GM23338 (cell line): ENCODE results near the gene ZBTB7C. TPM values are rescaled to one million over a fixed set of nuclear protein-coding genes. Genes with fewer than 3 reads are reported as not detected.

ENCODE experiments used
- ATAC-seq: fragments of 200-7000 bp; cut with Tn5 transposase; 3 replicates; pipeline ENCODE4 v1.9.1; 2020
- DNase-seq: peaks from one replicate; pipeline ENCODE4 v3.0.0-alpha.2; 2015; ENCODE audit warnings: low spot score
- H2AFZ ChIP-seq: fragments of 200-600 bp; sonication (generic); 2 replicates; pipeline ENCODE4 v1.8.0; 2016; ENCODE audit warnings: antibody characterized with exemption, mild to moderate bottlenecking, moderate library complexity
- H3F3A ChIP-seq: fragments of 200-600 bp; sonication (generic); replicated peaks from 2 replicates; pipeline ENCODE4 v1.8.0; 2017; ENCODE audit warnings: antibody characterized with exemption, mixed run types, low read depth
- H3K27ac ChIP-seq: fragments of 200-600 bp; sonication (generic); 2 replicates; pipeline ENCODE4 v1.6.1; 2016; ENCODE audit warnings: low read depth
- H3K27me3 ChIP-seq: fragments of 200-600 bp; sonication (generic); 2 replicates; pipeline ENCODE4 v1.8.0; 2016; ENCODE audit warnings: mild to moderate bottlenecking, mixed run types, moderate library complexity; ENCODE audit not compliant: insufficient read depth
- H3K36me3 ChIP-seq: fragments of 200-600 bp; sonication (generic); 2 replicates; pipeline ENCODE4 v1.8.0; 2016; ENCODE audit warnings: mild to moderate bottlenecking; ENCODE audit not compliant: insufficient read depth
- H3K4me1 ChIP-seq: fragments of 200-600 bp; sonication (generic); 2 replicates; pipeline ENCODE4 v1.8.0; 2016; ENCODE audit warnings: mild to moderate bottlenecking, moderate library complexity; ENCODE audit not compliant: insufficient read depth
- H3K4me2 ChIP-seq: fragments of 200-600 bp; sonication (generic); 2 replicates; pipeline ENCODE4 v1.7.1; 2017; ENCODE audit warnings: mixed run types
- H3K4me3 ChIP-seq: fragments of 200-600 bp; sonication (generic); 2 replicates; pipeline ENCODE4 v1.6.1; 2016; ENCODE audit warnings: mixed run types
- H3K79me2 ChIP-seq: fragments of 200-600 bp; sonication (generic); replicated peaks from 2 replicates; pipeline ENCODE4 v1.8.0; 2017; ENCODE audit warnings: mild to moderate bottlenecking; ENCODE audit not compliant: insufficient read depth
- H3K9me2 ChIP-seq: fragments of 200-600 bp; sonication (generic); 2 replicates; pipeline ENCODE4 v1.8.0; 2017; ENCODE audit not compliant: insufficient read depth
- H4K20me1 ChIP-seq: fragments of 200-600 bp; sonication (generic); replicated peaks from 2 replicates; pipeline ENCODE4 v1.8.0; 2017; ENCODE audit warnings: mild to moderate bottlenecking; ENCODE audit not compliant: insufficient read depth
- H3K27ac Mint-ChIP-seq: 2 replicates; pipeline ENCODE4 v1.8.0; 2020; ENCODE audit warnings: inconsistent platforms, mild to moderate bottlenecking, moderate library complexity, mixed read lengths
- H3K27me3 Mint-ChIP-seq: 3 replicates; pipeline ENCODE4 v1.8.0; 2022; ENCODE audit warnings: low read depth, mild to moderate bottlenecking, moderate library complexity, mixed read lengths, inconsistent platforms; ENCODE audit not compliant: insufficient read depth, poor library complexity
- H3K36me3 Mint-ChIP-seq: 3 replicates; pipeline ENCODE4 v1.8.0; 2021; ENCODE audit warnings: low read depth, mild to moderate bottlenecking, inconsistent platforms, moderate library complexity, mixed read lengths
- H3K4me1 Mint-ChIP-seq: 3 replicates; pipeline ENCODE4 v1.8.0; 2020; ENCODE audit warnings: mild to moderate bottlenecking, inconsistent platforms, mixed read lengths
- H3K4me3 Mint-ChIP-seq: 3 replicates; pipeline ENCODE4 v1.8.0; 2021; ENCODE audit warnings: moderate library complexity, mild to moderate bottlenecking, inconsistent platforms, mixed read lengths
- H3K9me3 Mint-ChIP-seq: 3 replicates; pipeline ENCODE4 v1.8.0; 2020; ENCODE audit warnings: moderate library complexity, mild to moderate bottlenecking, inconsistent platforms, mixed read lengths
- CREB1 ChIP-seq: fragments of 250-450 bp; sonication (Bioruptor Pico); IDR thresholded peaks from 2 replicates; pipeline ENCODE4 v1.5.0; 2020; ENCODE audit warnings: low read depth, mild to moderate bottlenecking, moderate library complexity
- EZH2 ChIP-seq: fragments of 200-600 bp; sonication (generic); IDR thresholded peaks from one replicate; pipeline ENCODE4 v1.8.0; 2017; ENCODE audit warnings: antibody characterized with exemption, mild to moderate bottlenecking, low read depth; ENCODE audit not compliant: unreplicated experiment
- JUNB ChIP-seq: IDR thresholded peaks from one replicate; pipeline ENCODE4 v1.6.1; 2016; ENCODE audit warnings: antibody characterized with exemption; ENCODE audit not compliant: unreplicated experiment
- POLR2AphosphoS5 ChIP-seq: IDR thresholded peaks from 2 replicates; pipeline ENCODE4 v1.6.1; 2016; ENCODE audit warnings: antibody characterized with exemption, low read depth
- STAT1 ChIP-seq: IDR thresholded peaks from one replicate; pipeline ENCODE4 v1.6.1; 2016; ENCODE audit warnings: antibody characterized with exemption; ENCODE audit not compliant: unreplicated experiment
- ZNF331 ChIP-seq: fragments of 250-450 bp; sonication (Bioruptor Pico); IDR thresholded peaks from 2 replicates; pipeline ENCODE4 v1.5.0; 2020; ENCODE audit warnings: low read depth, mild to moderate bottlenecking, moderate library complexity
- polyA plus RNA-seq: library from polyadenylated mRNA; unstranded; fragments of >200 nt; fragmentation: Nextera tagmentation; extraction: Ambion mirVana; gene quantifications from 2 replicates; pipeline ENCODE4 v1.2.1, GENCODE V29; 2016
- total RNA-seq: library from RNA; depleted of rRNA; stranded (reverse); fragments of >200 nt; shearing (Covaris generic); gene quantifications from 2 replicates; pipeline ENCODE4 v1.2.3, GENCODE V29; 2014
- TF ChIP-seq, protein P1 (sequence below): IDR thresholded peaks from one replicate; pipeline ENCODE4 v1.6.1; 2018; ENCODE audit warnings: antibody characterized with exemption; ENCODE audit not compliant: unreplicated experiment
- TF ChIP-seq, protein P2 (sequence below), 2 experiments: fragments of 200-600 bp in 1 of 2; sonication (generic) in 1 of 2; conservative IDR thresholded peaks; 2 replicates each; pipeline versions ENCODE4 v1.5.1 to v1.6.1; 2016 to 2017; ENCODE audit warnings: antibody characterized with exemption in 2 of 2, low read depth in 2 of 2, mild to moderate bottlenecking in 2 of 2, moderate library complexity in 1 of 2
- TF ChIP-seq, protein P3 (sequence below): IDR thresholded peaks from 2 replicates; pipeline ENCODE4 v1.6.1; 2016; ENCODE audit warnings: antibody characterized with exemption

Gene ZBTB7C
- total and polyA plus RNA-seq, 2 experiments from 2014 or later = 0.03 to 0.14 TPM

DNA sequence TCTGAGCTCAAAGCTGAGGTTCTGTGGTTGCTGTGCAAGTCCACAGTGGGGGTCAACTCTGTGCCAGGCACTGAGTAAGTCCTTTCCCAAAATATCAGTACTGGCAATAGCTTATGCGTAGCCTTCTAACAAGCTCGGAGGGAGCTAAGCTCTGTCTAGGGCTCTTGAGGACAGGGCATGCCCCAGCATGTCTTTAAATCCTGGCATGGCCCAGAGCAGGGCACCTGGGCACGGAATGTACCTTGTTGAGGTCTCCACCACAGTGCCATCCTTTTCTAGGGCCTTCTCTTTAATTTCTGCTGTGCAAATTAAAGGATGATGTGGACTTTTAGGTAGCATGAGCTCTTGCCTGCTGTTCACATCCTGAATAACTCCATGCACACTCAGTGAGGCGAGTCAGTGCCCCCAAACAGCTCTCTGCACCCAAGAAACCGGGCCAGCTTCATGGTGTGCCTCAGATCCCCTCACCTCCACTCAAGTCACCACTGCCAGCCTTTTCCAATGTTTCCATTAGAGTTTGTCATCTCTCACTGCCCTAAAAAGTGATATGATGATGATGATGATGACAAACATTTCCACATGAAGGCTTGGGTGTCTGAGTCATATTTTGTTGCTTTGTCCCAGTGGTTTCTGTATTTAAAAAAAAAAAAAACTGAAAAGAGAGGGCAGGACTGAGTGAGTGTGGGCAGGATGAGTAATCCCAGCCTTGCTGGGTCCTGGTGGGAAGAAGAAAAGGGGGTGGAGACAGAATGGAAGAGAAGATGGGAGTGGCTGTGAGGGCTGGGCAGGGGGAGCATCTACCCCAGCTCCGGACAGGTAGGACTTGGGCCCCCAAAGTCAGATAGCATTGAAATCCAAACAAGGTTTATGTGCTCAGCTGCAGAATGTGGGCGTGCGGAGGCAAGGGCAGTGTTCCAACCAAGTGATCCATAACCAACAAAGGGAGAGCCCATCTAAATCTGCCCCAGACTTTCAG is 78.9 kb downstream of the ZBTB7C start (continued):
- TF ChIP-seq, protein P1, sequence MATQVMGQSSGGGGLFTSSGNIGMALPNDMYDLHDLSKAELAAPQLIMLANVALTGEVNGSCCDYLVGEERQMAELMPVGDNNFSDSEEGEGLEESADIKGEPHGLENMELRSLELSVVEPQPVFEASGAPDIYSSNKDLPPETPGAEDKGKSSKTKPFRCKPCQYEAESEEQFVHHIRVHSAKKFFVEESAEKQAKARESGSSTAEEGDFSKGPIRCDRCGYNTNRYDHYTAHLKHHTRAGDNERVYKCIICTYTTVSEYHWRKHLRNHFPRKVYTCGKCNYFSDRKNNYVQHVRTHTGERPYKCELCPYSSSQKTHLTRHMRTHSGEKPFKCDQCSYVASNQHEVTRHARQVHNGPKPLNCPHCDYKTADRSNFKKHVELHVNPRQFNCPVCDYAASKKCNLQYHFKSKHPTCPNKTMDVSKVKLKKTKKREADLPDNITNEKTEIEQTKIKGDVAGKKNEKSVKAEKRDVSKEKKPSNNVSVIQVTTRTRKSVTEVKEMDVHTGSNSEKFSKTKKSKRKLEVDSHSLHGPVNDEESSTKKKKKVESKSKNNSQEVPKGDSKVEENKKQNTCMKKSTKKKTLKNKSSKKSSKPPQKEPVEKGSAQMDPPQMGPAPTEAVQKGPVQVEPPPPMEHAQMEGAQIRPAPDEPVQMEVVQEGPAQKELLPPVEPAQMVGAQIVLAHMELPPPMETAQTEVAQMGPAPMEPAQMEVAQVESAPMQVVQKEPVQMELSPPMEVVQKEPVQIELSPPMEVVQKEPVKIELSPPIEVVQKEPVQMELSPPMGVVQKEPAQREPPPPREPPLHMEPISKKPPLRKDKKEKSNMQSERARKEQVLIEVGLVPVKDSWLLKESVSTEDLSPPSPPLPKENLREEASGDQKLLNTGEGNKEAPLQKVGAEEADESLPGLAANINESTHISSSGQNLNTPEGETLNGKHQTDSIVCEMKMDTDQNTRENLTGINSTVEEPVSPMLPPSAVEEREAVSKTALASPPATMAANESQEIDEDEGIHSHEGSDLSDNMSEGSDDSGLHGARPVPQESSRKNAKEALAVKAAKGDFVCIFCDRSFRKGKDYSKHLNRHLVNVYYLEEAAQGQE = no peak
- TF ChIP-seq, protein P2, sequence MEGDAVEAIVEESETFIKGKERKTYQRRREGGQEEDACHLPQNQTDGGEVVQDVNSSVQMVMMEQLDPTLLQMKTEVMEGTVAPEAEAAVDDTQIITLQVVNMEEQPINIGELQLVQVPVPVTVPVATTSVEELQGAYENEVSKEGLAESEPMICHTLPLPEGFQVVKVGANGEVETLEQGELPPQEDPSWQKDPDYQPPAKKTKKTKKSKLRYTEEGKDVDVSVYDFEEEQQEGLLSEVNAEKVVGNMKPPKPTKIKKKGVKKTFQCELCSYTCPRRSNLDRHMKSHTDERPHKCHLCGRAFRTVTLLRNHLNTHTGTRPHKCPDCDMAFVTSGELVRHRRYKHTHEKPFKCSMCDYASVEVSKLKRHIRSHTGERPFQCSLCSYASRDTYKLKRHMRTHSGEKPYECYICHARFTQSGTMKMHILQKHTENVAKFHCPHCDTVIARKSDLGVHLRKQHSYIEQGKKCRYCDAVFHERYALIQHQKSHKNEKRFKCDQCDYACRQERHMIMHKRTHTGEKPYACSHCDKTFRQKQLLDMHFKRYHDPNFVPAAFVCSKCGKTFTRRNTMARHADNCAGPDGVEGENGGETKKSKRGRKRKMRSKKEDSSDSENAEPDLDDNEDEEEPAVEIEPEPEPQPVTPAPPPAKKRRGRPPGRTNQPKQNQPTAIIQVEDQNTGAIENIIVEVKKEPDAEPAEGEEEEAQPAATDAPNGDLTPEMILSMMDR (conservative IDR thresholded peaks at IDR 0.05; ENCODE audit: low read depth in 2 of 2) = no peak
- TF ChIP-seq ZNF331 (no peak), STAT1 (no peak), JUNB (no peak), EZH2 (no peak)

DNA sequence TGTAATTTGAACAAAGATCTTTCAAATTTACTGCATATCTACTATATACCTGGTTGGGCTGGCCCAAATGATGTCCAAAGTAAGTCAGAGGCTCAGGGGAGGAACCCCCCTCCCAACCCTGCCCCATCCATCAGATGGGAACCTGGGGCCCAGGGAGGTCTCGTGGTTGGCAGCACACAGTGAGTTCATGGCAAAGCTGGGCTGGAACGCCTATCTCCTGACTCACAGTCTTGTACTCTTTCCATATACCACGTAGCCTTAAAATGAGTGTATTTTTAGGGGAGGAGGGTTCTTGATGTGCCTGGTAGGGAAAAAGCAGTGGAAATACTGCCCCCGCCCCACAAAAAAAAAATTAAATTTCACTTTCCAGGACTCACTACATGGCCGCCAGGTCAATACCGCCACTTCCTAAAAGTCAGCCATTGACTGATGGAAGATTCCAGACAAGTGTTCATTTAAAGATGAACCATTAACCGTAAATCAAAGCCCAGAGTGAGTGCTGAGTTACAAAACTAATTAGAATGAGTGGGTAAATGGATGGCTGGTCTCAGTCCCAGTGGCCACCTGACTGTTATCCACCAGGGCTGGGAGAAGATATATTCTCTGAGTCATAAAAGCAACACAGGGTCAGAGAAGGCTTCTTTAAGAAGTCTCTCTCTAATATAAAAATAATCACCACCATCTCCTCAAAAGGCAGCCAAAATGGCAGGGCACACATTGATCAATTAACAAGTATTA is 80.5 kb downstream of the ZBTB7C start:
- Histone ChIP-seq H3F3A (no peaks in the 10 kb centered on the region), H3K4me2 (no peak overlapping the region), H3K27ac (no peak overlapping the region), H2AFZ (no peak overlapping the region), H3K36me3 (no peaks in the 10 kb centered on the region), H3K4me3 (no peak overlapping the region), H4K20me1 (no peaks in the 10 kb centered on the region), H3K27me3 (no peaks in the 10 kb centered on the region), H3K4me1 (0 out of 2 replicates have a peak, but pooled peaks cover 3% of the 10 kb centered on the region), H3K9me2 (no peaks in the 10 kb centered on the region), H3K79me2 (no peaks in the 10 kb centered on the region)
- no peaks in the 10 kb centered on the region for H3K36me3 Mint-ChIP-seq
- ATAC-seq (no peak), DNase-seq (no peak)
- H3K27ac Mint-ChIP-seq = no peak overlapping the region
- no peaks in the 10 kb centered on the region for H3K9me3 Mint-ChIP-seq
- H3K4me3 Mint-ChIP-seq = no peak overlapping the region
- H3K27me3 Mint-ChIP-seq = peaks cover 6% of the 10 kb centered on the region
- H3K4me1 Mint-ChIP-seq = peaks cover 6% of the 10 kb centered on the region
- TF ChIP-seq POLR2AphosphoS5 (no peak), EZH2 (no peak), CREB1 (CRISPR knock-in tag) (no peak)
- TF ChIP-seq, protein P3, sequence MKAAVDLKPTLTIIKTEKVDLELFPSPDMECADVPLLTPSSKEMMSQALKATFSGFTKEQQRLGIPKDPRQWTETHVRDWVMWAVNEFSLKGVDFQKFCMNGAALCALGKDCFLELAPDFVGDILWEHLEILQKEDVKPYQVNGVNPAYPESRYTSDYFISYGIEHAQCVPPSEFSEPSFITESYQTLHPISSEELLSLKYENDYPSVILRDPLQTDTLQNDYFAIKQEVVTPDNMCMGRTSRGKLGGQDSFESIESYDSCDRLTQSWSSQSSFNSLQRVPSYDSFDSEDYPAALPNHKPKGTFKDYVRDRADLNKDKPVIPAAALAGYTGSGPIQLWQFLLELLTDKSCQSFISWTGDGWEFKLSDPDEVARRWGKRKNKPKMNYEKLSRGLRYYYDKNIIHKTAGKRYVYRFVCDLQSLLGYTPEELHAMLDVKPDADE = no peak
- TF ChIP-seq, protein P2 (conservative IDR thresholded peaks at IDR 0.05; ENCODE audit: low read depth in 2 of 2) = no peak
- TF ChIP-seq, protein P1 = no peak
